ENCODE data around the gene POLR2B.

The POLR2B gene

DNA sequence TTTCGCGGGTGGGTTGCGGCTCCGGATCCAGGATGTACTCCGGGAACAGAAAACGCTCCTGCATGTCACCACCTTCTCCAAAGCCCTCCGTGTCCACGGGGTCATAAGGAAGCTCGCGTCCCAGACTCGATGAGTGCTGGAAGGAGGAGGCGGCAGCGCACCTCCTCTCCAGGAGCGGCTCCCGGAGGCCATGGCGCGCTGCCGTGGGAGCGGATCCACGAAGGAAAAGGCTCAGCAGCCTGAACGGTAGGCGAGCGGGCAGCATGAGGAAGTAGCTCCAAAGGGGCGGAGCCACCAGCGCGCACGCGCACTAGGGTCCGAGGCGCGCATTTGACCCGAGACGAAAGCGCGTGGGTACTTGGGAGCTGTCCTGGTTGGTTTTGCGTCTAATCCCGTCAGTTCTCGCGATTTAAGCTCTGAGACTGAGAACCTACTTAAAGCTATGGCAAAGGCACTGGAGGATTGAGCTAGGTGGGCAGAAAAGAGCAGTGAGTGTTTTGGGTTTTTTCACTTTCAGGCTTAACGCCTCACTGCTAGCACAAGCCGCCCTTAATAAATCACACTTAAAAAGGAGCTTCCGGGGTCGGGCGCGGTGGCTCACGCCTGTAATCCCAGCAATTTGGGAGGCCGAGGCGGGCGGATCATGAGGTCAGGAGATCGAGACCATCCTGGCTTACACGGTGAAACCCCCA lies 1.2 kb upstream of the POLR2B start, which contains the start of gene NOA1 (continued):
- TF ChIP-seq MZF1 (tag by site-specific recombination; IDR thresholded peaks at IDR 0.05; ENCODE audit: borderline replicate concordance) (no peak), ZNF133 (tag by site-specific recombination; IDR thresholded peaks at IDR 0.05) (no peak), ZBTB20 (tag by site-specific recombination; IDR thresholded peaks at IDR 0.05) (peak; percentile 88), ZNF394 (tag by site-specific recombination; IDR thresholded peaks at IDR 0.05; ENCODE audit: borderline replicate concordance) (no peak), ZSCAN30 (tag by site-specific recombination; IDR thresholded peaks at IDR 0.05) (no peak), ZNF629 (tag by site-specific recombination; IDR thresholded peaks at IDR 0.05) (peak; percentile 38), ZNF558 (tag by site-specific recombination; IDR thresholded peaks at IDR 0.05) (no peak), YY2 (tag by site-specific recombination; IDR thresholded peaks at IDR 0.05) (0 out of 2 replicates have a peak, but pooled peaks have one; percentile 23), ZEB2 (tag by site-specific recombination; IDR thresholded peaks at IDR 0.05) (0 out of 2 replicates have a peak, but pooled peaks have one; percentile 62), ZNF777 (tag by site-specific recombination; IDR thresholded peaks at IDR 0.05; ENCODE audit: borderline replicate concordance) (no peak), ZNF114 (tag by site-specific recombination; IDR thresholded peaks at IDR 0.05) (no peak), ZFP3 (tag by site-specific recombination; IDR thresholded peaks at IDR 0.05; ENCODE audit: low read depth) (no peak), ZNF585B (tag by site-specific recombination; IDR thresholded peaks at IDR 0.05) (no peak), ZNF311 (tag by site-specific recombination; IDR thresholded peaks at IDR 0.05; ENCODE audit: borderline replicate concordance) (no peak), ZNF561 (tag by site-specific recombination; IDR thresholded peaks at IDR 0.05; ENCODE audit: borderline replicate concordance) (no peak)
- TF ChIP-seq, protein P1, sequence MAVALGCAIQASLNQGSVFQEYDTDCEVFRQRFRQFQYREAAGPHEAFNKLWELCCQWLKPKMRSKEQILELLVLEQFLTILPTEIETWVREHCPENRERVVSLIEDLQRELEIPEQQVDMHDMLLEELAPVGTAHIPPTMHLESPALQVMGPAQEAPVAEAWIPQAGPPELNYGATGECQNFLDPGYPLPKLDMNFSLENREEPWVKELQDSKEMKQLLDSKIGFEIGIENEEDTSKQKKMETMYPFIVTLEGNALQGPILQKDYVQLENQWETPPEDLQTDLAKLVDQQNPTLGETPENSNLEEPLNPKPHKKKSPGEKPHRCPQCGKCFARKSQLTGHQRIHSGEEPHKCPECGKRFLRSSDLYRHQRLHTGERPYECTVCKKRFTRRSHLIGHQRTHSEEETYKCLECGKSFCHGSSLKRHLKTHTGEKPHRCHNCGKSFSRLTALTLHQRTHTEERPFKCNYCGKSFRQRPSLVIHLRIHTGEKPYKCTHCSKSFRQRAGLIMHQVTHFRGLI (tag by site-specific recombination; IDR thresholded peaks at IDR 0.05), result no peak
- TF ChIP-seq, protein P2, sequence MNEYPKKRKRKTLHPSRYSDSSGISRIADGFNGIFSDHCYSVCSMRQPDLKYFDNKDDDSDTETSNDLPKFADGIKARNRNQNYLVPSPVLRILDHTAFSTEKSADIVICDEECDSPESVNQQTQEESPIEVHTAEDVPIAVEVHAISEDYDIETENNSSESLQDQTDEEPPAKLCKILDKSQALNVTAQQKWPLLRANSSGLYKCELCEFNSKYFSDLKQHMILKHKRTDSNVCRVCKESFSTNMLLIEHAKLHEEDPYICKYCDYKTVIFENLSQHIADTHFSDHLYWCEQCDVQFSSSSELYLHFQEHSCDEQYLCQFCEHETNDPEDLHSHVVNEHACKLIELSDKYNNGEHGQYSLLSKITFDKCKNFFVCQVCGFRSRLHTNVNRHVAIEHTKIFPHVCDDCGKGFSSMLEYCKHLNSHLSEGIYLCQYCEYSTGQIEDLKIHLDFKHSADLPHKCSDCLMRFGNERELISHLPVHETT (tag by site-specific recombination; IDR thresholded peaks at IDR 0.05), result no peak
- TF ChIP-seq, protein P3, sequence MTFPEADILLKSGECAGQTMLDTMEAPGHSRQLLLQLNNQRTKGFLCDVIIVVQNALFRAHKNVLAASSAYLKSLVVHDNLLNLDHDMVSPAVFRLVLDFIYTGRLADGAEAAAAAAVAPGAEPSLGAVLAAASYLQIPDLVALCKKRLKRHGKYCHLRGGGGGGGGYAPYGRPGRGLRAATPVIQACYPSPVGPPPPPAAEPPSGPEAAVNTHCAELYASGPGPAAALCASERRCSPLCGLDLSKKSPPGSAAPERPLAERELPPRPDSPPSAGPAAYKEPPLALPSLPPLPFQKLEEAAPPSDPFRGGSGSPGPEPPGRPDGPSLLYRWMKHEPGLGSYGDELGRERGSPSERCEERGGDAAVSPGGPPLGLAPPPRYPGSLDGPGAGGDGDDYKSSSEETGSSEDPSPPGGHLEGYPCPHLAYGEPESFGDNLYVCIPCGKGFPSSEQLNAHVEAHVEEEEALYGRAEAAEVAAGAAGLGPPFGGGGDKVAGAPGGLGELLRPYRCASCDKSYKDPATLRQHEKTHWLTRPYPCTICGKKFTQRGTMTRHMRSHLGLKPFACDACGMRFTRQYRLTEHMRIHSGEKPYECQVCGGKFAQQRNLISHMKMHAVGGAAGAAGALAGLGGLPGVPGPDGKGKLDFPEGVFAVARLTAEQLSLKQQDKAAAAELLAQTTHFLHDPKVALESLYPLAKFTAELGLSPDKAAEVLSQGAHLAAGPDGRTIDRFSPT (tag by site-specific recombination; IDR thresholded peaks at IDR 0.05), result peak; percentile 77

DNA sequence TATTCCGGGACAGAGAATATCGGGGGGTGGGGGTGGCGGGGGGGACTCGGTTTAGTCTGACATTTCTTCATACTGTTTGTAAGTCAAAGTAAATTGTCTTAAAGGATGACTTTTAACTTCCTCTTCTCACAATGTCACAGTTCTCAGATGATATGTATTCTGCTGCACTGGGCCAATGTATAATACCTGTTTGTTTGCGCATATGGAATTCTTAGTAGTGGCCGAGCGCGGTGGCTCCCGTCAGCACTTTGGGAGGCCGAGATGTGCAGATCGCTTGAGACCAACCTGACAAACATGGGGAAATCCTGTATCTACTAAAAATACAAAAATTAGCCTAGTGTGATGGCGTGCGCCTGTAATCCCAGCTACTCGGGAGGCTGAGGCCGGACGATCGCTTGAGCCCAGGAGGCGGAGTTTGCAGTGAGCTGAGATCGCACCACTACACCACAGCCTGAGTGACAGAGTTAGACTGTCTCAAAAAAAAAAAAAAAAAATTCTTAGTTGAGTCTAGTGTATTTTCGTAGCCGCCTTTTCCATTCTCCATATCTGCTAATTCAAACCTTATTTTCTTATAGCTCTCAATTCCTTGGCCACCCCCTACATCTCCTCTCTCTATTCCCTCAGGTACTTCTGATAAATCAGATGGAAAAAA lies 851 bp downstream of the POLR2B start:
- Histone ChIP-seq H3K4me1 (ENCODE audit: control insufficient read depth, insufficient read depth, low read length) (no peaks in the 10 kb centered on the region; the same call in 1 of the 2 replicates), H3K4me3 (ENCODE audit: low read depth, low read length) (peak overlapping the region; percentile 82), H3K9me3 (ENCODE audit: control insufficient read depth, insufficient read depth, low read depth, low read length) (no peaks in the 10 kb centered on the region), H3K36me3 (ENCODE audit: control insufficient read depth in 2 of 2, insufficient read depth in 1 of 2, low read length in 2 of 2) (peaks cover 0 to 5% of the 10 kb centered on the region in 2 experiments; a peak in 2 of 3 replicates), H3K27ac (ENCODE audit: extremely low read depth, low read depth, low read length) (peak overlapping the region; percentile 84)
- ChIA-PET CTCF (interaction anchor here (0.6 kb wide), 2 partner anchors 13 to 27 kb away, joined by 3 read pairs; no protein-coding TSS in a partner anchor), POLR2A (interaction anchor here (0.5 to 3.4 kb wide), 8 partner anchors 8 to 122 kb away, joined by 3 to 15 read pairs (median 6); partner anchors contain the start of gene REST)
- TF ChIP-seq ZNF132 (tag by site-specific recombination; IDR thresholded peaks at IDR 0.05; ENCODE audit: borderline replicate concordance) (no peak), ZNF112 (tag by site-specific recombination; IDR thresholded peaks at IDR 0.05) (no peak), SP2 (tag by site-specific recombination; IDR thresholded peaks at IDR 0.05) (no peak), OSR2 (tag by site-specific recombination; IDR thresholded peaks at IDR 0.05) (no peak), ZNF19 (tag by site-specific recombination; IDR thresholded peaks at IDR 0.05; ENCODE audit: low read depth) (no peak), ZNF600 (tag by site-specific recombination; IDR thresholded peaks at IDR 0.05) (0 out of 2 replicates have a peak, but pooled peaks have one; percentile 11), ZNF404 (tag by site-specific recombination; IDR thresholded peaks at IDR 0.05) (no peak), ZFP37 (tag by site-specific recombination; IDR thresholded peaks at IDR 0.05) (no peak)
- TF ChIP-seq, protein P4, sequence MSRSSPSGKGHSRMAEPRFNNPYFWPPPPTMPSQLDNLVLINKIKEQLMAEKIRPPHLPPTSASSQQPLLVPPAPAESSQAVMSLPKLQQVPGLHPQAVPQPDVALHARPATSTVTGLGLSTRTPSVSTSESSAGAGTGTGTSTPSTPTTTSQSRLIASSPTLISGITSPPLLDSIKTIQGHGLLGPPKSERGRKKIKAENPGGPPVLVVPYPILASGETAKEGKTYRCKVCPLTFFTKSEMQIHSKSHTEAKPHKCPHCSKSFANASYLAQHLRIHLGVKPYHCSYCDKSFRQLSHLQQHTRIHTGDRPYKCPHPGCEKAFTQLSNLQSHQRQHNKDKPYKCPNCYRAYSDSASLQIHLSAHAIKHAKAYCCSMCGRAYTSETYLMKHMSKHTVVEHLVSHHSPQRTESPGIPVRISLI (tag by site-specific recombination; IDR thresholded peaks at IDR 0.05), result peak; percentile 96
- TF ChIP-seq, protein P5, sequence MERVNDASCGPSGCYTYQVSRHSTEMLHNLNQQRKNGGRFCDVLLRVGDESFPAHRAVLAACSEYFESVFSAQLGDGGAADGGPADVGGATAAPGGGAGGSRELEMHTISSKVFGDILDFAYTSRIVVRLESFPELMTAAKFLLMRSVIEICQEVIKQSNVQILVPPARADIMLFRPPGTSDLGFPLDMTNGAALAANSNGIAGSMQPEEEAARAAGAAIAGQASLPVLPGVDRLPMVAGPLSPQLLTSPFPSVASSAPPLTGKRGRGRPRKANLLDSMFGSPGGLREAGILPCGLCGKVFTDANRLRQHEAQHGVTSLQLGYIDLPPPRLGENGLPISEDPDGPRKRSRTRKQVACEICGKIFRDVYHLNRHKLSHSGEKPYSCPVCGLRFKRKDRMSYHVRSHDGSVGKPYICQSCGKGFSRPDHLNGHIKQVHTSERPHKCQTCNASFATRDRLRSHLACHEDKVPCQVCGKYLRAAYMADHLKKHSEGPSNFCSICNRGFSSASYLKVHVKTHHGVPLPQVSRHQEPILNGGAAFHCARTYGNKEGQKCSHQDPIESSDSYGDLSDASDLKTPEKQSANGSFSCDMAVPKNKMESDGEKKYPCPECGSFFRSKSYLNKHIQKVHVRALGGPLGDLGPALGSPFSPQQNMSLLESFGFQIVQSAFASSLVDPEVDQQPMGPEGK (tag by site-specific recombination; IDR thresholded peaks at IDR 0.05), result no peak
